Mucosa of stomach (tissue), 1 donor: ENCODE measurements around the gene ADARB2.

Source experiments
- H3K27me3 ChIP-seq: one replicate; pipeline ENCODE4 v1.7.0; 2013; ENCODE audit warnings: mild to moderate bottlenecking, low read length; ENCODE audit not compliant: control insufficient read depth, insufficient read depth
- H3K36me3 ChIP-seq: one replicate; pipeline ENCODE4 v1.7.0; 2013; ENCODE audit warnings: low read length; ENCODE audit not compliant: control insufficient read depth, insufficient read depth
- H3K4me1 ChIP-seq: one replicate; pipeline ENCODE4 v1.7.0; 2013; ENCODE audit warnings: mild to moderate bottlenecking, low read length; ENCODE audit not compliant: control insufficient read depth, insufficient read depth
- H3K4me3 ChIP-seq: one replicate; pipeline ENCODE4 v1.7.0; 2013; ENCODE audit warnings: low read length
- H3K9ac ChIP-seq: one replicate; pipeline ENCODE4 v1.7.0; 2013; ENCODE audit warnings: mild to moderate bottlenecking, low read length, moderate library complexity
- H3K9me3 ChIP-seq: one replicate; pipeline ENCODE4 v1.7.0; 2013; ENCODE audit warnings: mild to moderate bottlenecking, low read length, moderate library complexity; ENCODE audit not compliant: control insufficient read depth
- donor health status: Pancreatic carcinoma.

Gene ADARB2

DNA sequence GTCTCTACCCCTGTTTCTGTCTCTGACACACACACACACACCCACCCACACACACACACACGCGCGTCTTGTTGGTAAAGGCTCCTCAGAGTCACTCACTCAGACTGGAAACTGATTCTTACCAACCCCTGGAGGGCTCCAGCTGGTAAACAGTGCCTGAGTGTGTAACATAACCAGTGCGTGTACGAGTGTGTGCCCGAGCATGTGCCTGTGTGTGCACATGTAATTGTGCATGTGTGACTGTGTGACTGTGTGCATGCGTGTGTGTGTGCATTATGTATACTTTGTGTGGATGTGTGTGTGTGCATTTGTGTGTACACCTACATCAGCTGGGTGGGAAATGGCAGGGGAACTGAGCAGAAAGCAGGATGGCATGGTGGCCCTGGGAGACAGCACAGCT lies 364.0 kb downstream of the ADARB2 start:
- peaks cover 10% of the 10 kb centered on the region for H3K27me3 ChIP-seq
- H3K9me3 ChIP-seq: no peaks in the 10 kb centered on the region
- no peak overlapping the region for H3K4me3 ChIP-seq
- no peaks in the 10 kb centered on the region for H3K36me3 ChIP-seq
- H3K4me1 ChIP-seq: no peaks in the 10 kb centered on the region
- no peak overlapping the region for H3K9ac ChIP-seq

DNA sequence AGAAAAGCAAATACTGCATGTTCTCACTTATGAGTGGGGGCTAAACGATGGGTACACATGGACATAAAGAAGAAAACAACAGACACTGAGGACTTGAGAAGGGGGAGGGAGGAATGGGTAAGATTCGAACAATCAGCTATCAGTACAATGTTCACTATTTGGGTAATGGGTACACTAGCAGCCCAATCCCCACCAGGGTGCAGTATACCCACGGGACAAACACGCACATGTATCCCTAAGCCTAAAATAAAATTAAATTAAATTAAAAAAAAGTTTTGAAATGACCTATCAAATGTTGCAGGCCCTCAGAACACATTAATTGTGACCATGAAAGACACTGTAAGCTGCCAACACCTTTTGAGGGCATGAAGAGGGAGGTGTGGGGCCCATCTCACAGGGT lies 365.1 kb downstream of the ADARB2 start:
- Histone ChIP-seq H3K36me3 (no peaks in the 10 kb centered on the region), H3K9ac (no peak overlapping the region), H3K27me3 (peaks cover 1% of the 10 kb centered on the region), H3K4me1 (no peaks in the 10 kb centered on the region), H3K4me3 (no peak overlapping the region), H3K9me3 (no peaks in the 10 kb centered on the region)

DNA sequence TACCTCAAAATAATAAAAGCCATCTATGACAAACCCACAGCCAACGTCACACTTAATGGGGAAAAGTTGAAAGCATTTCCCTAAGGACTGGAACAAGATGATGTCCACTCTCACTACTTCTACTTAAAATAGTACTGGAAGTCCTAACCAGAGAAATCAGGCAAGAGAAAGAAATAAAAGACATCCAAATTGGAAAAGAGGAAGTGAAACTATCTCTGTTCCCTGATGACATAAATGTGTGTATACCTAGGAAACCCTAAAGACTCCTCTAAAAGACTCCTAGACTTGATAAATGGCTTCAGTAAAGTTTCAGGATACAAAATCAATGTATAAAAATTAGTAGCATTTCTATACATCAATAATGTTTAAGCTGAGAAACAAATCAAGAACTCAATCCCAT lies 367.0 kb downstream of the ADARB2 start:
- Histone ChIP-seq H3K4me1 (no peaks in the 10 kb centered on the region), H3K9me3 (no peaks in the 10 kb centered on the region), H3K27me3 (no peaks in the 10 kb centered on the region), H3K4me3 (no peak overlapping the region), H3K36me3 (no peaks in the 10 kb centered on the region), H3K9ac (no peak overlapping the region)

DNA sequence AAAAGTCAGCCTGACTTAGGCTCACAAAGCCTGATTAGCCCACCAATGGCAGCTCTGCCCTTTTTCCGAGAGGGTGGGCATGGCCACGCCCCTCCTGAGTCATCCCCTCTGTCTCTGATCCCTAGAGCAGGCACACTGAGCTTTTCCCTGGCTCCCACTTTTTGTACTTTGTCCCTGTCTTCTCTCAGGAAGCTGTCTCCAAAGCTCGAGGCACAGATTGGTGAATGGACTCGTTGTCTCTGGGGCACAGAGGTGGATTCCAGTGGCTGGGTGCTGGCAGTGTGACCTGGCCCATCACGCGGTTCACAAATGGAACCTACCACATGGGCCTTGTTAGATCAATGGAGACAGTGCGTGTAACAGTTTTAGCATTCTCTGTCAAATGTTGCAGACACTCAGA lies 367.7 kb downstream of the ADARB2 start:
- Histone ChIP-seq H3K9ac (no peak overlapping the region), H3K4me3 (no peak overlapping the region), H3K4me1 (no peaks in the 10 kb centered on the region), H3K9me3 (no peaks in the 10 kb centered on the region), H3K36me3 (no peaks in the 10 kb centered on the region), H3K27me3 (no peaks in the 10 kb centered on the region)

DNA sequence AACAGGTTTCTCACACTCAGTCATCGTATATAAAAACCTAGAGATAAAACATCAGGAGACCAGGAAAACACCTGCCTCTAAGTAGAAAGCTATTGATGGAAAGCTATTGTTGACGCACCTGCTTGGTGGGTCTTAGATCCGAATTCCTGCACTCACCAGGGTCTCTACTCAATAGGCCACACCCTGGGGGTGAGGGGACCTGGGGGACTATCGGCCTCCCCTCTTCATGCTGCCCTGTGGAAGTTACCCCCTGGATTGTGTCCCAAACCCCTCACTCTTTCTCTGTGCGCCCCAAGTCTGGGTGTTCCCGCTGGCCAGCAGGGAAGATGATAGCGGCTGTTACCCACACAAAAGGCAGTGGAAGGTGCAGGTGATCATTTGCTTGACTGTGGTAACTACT lies 368.1 kb downstream of the ADARB2 start:
- Histone ChIP-seq H3K9me3 (no peaks in the 10 kb centered on the region), H3K9ac (no peak overlapping the region), H3K36me3 (no peaks in the 10 kb centered on the region), H3K27me3 (peaks cover 2% of the 10 kb centered on the region), H3K4me1 (no peaks in the 10 kb centered on the region), H3K4me3 (no peak overlapping the region)

DNA sequence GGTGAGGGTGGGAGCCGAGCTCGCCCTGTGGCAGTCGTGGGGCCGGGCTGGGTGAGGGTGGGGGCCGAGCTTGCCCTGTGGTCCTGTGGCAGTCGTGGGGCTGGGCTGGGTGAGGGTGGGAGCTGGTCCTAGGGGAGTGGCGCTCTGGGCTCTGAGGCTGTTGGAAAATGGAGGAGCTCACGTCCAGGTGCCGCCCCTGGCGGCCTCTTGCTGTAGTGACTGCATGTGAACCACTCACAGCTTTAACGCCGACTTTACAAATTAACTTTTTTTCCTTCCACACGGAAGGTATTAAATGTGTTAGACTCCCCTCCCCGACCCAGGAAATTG lies 368.5 kb downstream of the ADARB2 start:
- Histone ChIP-seq H3K9ac (no peak overlapping the region), H3K4me1 (no peaks in the 10 kb centered on the region), H3K27me3 (peaks cover 5% of the 10 kb centered on the region), H3K9me3 (no peaks in the 10 kb centered on the region), H3K4me3 (no peak overlapping the region), H3K36me3 (no peaks in the 10 kb centered on the region)

DNA sequence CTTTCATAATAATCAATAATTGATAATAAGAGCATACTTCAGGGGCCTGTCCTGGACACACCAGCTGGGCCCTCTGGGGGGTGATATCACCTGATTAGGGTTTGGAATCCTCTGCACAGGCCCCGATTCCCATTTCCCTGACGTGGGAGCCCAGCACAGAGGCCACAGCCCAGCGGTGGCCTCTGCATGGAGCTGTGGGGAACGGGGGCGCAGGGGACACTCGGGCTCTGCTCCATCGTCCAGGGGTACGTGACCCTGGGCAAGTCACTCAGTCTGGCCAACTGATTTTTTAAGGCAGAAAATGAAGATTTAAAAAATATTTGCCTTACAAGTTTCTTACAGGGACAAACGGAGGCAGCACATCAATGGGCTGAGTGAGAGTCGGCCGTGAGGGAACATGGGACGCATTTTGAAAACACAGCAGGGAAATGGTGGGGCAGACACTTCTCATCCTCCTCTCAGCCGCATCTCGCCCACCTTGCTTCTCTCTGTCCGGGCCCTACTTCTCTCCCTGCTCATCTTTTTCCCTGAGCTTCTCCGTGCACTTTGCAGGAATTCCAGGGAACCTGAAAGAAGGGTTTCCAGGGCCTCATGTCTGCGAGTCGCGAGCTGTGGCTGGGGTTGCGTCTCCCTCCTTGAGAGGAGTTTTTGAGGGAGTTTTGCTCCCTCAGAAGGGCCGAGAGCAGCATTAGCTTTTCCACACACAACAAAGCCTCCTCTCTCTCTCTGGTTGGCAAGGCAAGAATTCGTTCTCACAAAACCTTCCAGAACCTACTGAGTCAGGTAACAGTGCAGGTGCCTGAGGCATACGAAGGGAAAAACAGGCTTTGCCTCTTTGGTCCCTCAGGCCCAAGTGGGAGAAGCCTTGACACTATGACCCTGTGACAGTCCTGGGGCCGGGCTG lies 369.1 kb downstream of the ADARB2 start:
- peaks cover 9% of the 10 kb centered on the region for H3K27me3 ChIP-seq
- no peaks in the 10 kb centered on the region for H3K36me3 ChIP-seq
- no peaks in the 10 kb centered on the region for H3K4me1 ChIP-seq
- H3K9me3 ChIP-seq: no peaks in the 10 kb centered on the region
- no peak overlapping the region for H3K4me3 ChIP-seq
- no peak overlapping the region for H3K9ac ChIP-seq

DNA sequence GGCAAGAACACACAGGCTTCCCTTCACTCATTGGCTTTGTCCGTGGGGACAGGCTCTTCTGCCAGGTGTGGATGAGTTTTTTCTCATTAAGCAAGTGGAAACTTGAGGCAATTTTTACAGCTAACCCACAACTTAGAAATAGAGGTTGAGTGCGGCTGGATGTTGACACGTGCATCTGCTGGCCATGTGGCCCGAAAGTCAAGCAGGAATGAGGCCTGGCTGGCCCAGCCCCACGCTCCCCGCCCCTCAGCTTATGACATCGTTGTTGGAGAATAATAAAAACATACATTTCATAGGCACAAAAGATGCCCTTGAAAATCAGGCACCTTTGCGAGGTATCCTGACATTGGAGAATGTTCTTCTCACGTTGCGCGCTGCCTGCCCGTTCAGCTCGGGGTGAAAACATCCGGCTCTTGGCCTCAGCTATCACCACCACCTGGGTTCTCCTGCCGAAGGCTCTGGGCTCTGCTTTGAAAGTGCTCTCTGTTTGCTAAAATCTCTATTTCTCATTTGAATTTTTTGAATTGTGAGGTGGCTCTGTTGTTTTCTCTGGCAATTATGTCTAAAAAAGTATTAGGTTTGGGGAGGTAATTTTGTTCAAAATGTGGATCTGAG lies 370.4 kb downstream of the ADARB2 start:
- Histone ChIP-seq H3K9ac (no peak overlapping the region), H3K4me1 (no peaks in the 10 kb centered on the region), H3K36me3 (no peaks in the 10 kb centered on the region), H3K9me3 (no peaks in the 10 kb centered on the region), H3K4me3 (no peak overlapping the region), H3K27me3 (peaks cover 14% of the 10 kb centered on the region)

DNA sequence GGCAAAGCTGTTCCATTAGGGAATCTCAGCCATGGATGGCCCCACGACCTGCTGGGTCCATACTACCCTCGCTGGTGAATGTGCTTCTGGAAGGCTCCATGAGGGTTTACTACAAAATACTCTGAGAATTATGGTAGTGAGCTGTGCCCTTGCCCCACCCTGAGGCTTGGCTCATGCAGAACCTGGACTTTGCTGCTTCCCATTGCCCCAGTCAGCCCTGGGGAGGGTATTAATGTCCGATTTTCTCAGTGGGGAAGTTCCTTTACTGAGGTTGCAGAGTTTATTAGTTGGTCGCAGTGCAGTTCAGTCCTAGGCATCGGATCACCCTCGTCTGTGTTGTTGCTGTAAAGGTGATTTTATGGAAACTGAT lies 371.0 kb downstream of the ADARB2 start:
- no peak overlapping the region for H3K9ac ChIP-seq
- no peaks in the 10 kb centered on the region for H3K9me3 ChIP-seq
- H3K27me3 ChIP-seq: peaks cover 18% of the 10 kb centered on the region
- H3K4me1 ChIP-seq: no peaks in the 10 kb centered on the region
- no peaks in the 10 kb centered on the region for H3K36me3 ChIP-seq
- H3K4me3 ChIP-seq: no peak overlapping the region

DNA sequence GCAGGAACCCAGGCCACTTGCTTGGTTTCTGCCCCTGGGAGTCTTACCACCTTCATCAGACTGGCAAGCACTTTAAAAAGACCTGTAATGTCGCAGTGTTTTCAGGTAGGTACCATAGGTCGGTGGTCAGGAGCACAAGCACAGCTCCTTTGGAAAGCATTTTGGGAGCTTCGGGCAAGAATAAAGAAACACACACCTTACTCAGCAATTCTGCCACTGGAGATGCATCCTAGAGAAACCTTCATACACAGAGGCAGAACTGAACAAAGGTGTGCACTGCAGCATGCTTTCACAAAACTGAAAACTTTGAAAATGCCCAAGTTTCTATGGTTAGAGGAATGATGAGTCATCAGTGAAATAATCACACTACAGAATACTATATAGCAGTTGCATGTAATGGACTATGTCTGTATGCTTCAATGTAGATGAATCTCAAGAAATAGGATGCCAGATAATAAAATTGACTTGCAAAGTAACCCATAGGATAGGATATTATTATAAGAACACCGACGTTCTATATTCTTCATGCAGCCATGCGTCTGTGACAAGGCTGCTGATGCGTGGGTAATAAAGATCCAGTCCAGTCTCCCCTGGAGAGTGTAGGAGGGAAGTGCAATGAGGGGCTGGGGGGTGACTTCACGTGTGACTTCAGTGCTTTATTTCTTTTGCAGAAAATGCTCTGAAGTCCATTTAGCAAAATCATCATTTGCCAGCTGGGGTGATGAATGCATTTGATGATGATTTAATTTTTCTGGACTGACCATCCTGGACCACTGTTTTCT lies 371.6 kb downstream of the ADARB2 start:
- H3K27me3 ChIP-seq: peaks cover 19% of the 10 kb centered on the region
- H3K36me3 ChIP-seq: no peaks in the 10 kb centered on the region
- H3K9ac ChIP-seq: no peak overlapping the region
- H3K9me3 ChIP-seq: no peaks in the 10 kb centered on the region
- H3K4me3 ChIP-seq: no peak overlapping the region
- no peaks in the 10 kb centered on the region for H3K4me1 ChIP-seq

DNA sequence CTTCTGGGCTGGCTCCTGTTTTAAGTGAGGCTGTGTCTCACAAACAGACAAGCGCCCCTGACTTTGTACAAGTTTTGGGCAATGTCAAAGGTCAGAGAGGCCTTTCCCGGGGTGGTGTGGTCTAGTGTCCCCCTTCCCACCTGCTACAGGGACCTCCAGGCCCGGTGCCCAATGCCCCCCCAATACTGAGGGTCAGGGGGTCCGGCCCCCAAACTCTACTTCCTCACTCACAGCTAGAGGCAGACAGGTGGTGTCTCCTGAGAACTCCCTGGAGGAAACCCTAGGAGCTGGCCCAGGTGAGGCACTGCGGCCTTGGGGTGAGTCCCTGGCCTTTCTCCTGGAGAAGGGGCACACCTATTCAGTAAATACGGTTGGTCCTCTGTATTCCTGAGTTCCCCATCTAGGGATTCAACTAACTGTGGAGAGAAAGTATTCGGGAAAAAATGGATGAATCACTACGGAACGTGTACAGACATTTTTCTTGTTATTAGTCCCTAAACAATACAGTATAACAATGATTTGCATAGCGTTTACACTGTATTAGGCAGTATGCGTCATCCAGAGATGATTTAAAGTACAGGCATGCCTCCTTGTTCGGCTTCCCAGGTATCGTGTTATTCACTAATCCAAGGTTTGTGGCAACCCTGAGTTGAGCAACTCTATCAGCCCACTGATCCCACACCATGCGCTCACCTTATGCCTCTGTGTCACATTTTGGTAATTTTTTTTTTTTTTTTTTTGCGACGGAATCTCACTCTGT lies 373.0 kb downstream of the ADARB2 start:
- no peaks in the 10 kb centered on the region for H3K36me3 ChIP-seq
- H3K4me1 ChIP-seq: no peaks in the 10 kb centered on the region
- H3K4me3 ChIP-seq: no peak overlapping the region
- H3K9me3 ChIP-seq: no peaks in the 10 kb centered on the region
- no peak overlapping the region for H3K9ac ChIP-seq
- H3K27me3 ChIP-seq: peaks cover 26% of the 10 kb centered on the region
